ENCODE results near the gene AK5.

AK5 gene

GRCh38 chr1:77245830-77246229, 36.0 kb upstream of the AK5 start:
- Histone ChIP-seq H3K9me3 (ENCODE audit: control insufficient read depth, insufficient read depth, low read length) (no peaks in the 10 kb centered on the region), H3K4me1 (ENCODE audit: control insufficient read depth, low read length) (no peaks in the 10 kb centered on the region)

GRCh38 chr1:77250126-77250525, 31.7 kb upstream of the AK5 start:
- H3K4me1 ChIP-seq (ENCODE audit: control insufficient read depth, low read length), result no peaks in the 10 kb centered on the region
- H3K27me3 ChIP-seq (ENCODE audit: control insufficient read depth, low read length), result no peaks in the 10 kb centered on the region
- H3K27ac ChIP-seq (ENCODE audit: low read depth, low read length), result no peak overlapping the region
- H3K4me2 ChIP-seq (ENCODE audit: low read length), result no peak overlapping the region
- no peaks in the 10 kb centered on the region for H3F3A ChIP-seq (ENCODE audit: control insufficient read depth, insufficient read depth)
- H3K9me3 ChIP-seq (ENCODE audit: control insufficient read depth, insufficient read depth, low read length), result no peaks in the 10 kb centered on the region
- no peaks in the 10 kb centered on the region for H3K36me3 ChIP-seq (ENCODE audit: control insufficient read depth, low read length)
- H3K79me2 ChIP-seq (ENCODE audit: control insufficient read depth, low read length), result no peaks in the 10 kb centered on the region
- H4K20me1 ChIP-seq (ENCODE audit: control insufficient read depth, insufficient read depth, low read depth, low read length), result no peaks in the 10 kb centered on the region
- no peak for TF ChIP-seq EZH2phosphoT487 (IDR thresholded peaks at IDR 0.05; ENCODE audit: borderline replicate concordance, low read length)
- TF ChIP-seq, protein P1, sequence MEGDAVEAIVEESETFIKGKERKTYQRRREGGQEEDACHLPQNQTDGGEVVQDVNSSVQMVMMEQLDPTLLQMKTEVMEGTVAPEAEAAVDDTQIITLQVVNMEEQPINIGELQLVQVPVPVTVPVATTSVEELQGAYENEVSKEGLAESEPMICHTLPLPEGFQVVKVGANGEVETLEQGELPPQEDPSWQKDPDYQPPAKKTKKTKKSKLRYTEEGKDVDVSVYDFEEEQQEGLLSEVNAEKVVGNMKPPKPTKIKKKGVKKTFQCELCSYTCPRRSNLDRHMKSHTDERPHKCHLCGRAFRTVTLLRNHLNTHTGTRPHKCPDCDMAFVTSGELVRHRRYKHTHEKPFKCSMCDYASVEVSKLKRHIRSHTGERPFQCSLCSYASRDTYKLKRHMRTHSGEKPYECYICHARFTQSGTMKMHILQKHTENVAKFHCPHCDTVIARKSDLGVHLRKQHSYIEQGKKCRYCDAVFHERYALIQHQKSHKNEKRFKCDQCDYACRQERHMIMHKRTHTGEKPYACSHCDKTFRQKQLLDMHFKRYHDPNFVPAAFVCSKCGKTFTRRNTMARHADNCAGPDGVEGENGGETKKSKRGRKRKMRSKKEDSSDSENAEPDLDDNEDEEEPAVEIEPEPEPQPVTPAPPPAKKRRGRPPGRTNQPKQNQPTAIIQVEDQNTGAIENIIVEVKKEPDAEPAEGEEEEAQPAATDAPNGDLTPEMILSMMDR (IDR thresholded peaks at IDR 0.05; ENCODE audit: low read depth, low read length, poor library complexity, severe bottlenecking), result no peak
- H3K9me2 ChIP-seq (replicated peaks; ENCODE audit: control insufficient read depth, low read length), result no peaks in the 10 kb centered on the region
- no peak overlapping the region for H3K4me3 ChIP-seq (ENCODE audit: low read length)

More at GRCh38 chr1:77245830-77246229, 36.0 kb upstream of the AK5 start:
- H3K27ac ChIP-seq (ENCODE audit: low read depth, low read length), result no peak overlapping the region
- TF ChIP-seq, protein P1 (IDR thresholded peaks at IDR 0.05; ENCODE audit: low read depth, low read length, poor library complexity, severe bottlenecking), result no peak
- no peak for TF ChIP-seq EZH2phosphoT487 (IDR thresholded peaks at IDR 0.05; ENCODE audit: borderline replicate concordance, low read length)
- no peak overlapping the region for H3K4me2 ChIP-seq (ENCODE audit: low read length)
- no peaks in the 10 kb centered on the region for H3K36me3 ChIP-seq (ENCODE audit: control insufficient read depth, low read length)
- H3F3A ChIP-seq (ENCODE audit: control insufficient read depth, insufficient read depth), result no peaks in the 10 kb centered on the region
- H3K9me2 ChIP-seq (replicated peaks; ENCODE audit: control insufficient read depth, low read length), result no peaks in the 10 kb centered on the region
- no peaks in the 10 kb centered on the region for H3K79me2 ChIP-seq (ENCODE audit: control insufficient read depth, low read length)
- no peaks in the 10 kb centered on the region for H4K20me1 ChIP-seq (ENCODE audit: control insufficient read depth, insufficient read depth, low read depth, low read length)
- H3K4me3 ChIP-seq (ENCODE audit: low read length), result no peak overlapping the region
- no peaks in the 10 kb centered on the region for H3K27me3 ChIP-seq (ENCODE audit: control insufficient read depth, low read length)

GRCh38 chr1:77253211-77253610, 28.6 kb upstream of the AK5 start:
- Histone ChIP-seq H3K27me3 (ENCODE audit: control insufficient read depth, low read length) (no peaks in the 10 kb centered on the region), H3K27ac (ENCODE audit: low read depth, low read length) (no peak overlapping the region), H3K4me2 (ENCODE audit: low read length) (no peak overlapping the region), H3K9me3 (ENCODE audit: control insufficient read depth, insufficient read depth, low read length) (no peaks in the 10 kb centered on the region), H3K4me3 (ENCODE audit: low read length) (no peak overlapping the region), H3K79me2 (ENCODE audit: control insufficient read depth, low read length) (no peaks in the 10 kb centered on the region), H3K36me3 (ENCODE audit: control insufficient read depth, low read length) (no peaks in the 10 kb centered on the region), H4K20me1 (ENCODE audit: control insufficient read depth, insufficient read depth, low read depth, low read length) (no peaks in the 10 kb centered on the region), H3F3A (ENCODE audit: control insufficient read depth, insufficient read depth) (no peaks in the 10 kb centered on the region), H3K9me2 (replicated peaks; ENCODE audit: control insufficient read depth, low read length) (no peaks in the 10 kb centered on the region), H3K4me1 (ENCODE audit: control insufficient read depth, low read length) (no peaks in the 10 kb centered on the region)
- TF ChIP-seq EZH2phosphoT487 (IDR thresholded peaks at IDR 0.05; ENCODE audit: borderline replicate concordance, low read length), result no peak

DNA sequence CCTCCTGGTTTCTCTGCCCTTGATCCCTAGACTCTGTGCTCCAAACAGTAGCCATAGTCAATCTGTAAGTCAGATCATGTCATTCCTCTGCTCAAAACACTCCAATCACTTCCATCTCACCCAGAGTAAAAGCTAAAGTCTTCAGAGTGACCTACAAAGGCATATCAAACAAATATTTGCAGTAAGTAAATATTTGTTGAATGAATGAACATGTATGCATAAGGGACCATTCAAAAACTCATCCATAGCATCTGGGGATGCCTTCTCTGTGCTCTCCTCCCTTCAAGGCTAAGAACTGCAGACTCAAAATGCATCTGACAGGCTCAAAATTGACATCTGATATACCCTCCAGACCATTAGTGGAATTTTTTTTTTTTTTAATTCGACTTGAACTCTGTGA, 18.1 kb upstream of the AK5 start:
- Histone ChIP-seq H3K4me1 (ENCODE audit: control insufficient read depth, low read length) (no peaks in the 10 kb centered on the region), H3F3A (ENCODE audit: control insufficient read depth, insufficient read depth) (no peaks in the 10 kb centered on the region), H3K4me2 (ENCODE audit: low read length) (no peak overlapping the region), H3K36me3 (ENCODE audit: control insufficient read depth, low read length) (no peaks in the 10 kb centered on the region), H4K20me1 (ENCODE audit: control insufficient read depth, insufficient read depth, low read depth, low read length) (no peaks in the 10 kb centered on the region), H3K9me3 (ENCODE audit: control insufficient read depth, insufficient read depth, low read length) (no peaks in the 10 kb centered on the region), H3K79me2 (ENCODE audit: control insufficient read depth, low read length) (no peaks in the 10 kb centered on the region), H3K27me3 (ENCODE audit: control insufficient read depth, low read length) (peaks cover 12% of the 10 kb centered on the region; the same call in 1 of the 2 replicates), H3K4me3 (ENCODE audit: low read length) (no peak overlapping the region), H3K9me2 (replicated peaks; ENCODE audit: control insufficient read depth, low read length) (no peaks in the 10 kb centered on the region), H3K27ac (ENCODE audit: low read depth, low read length) (no peak overlapping the region)
- TF ChIP-seq, protein P1 (IDR thresholded peaks at IDR 0.05; ENCODE audit: low read depth, low read length, poor library complexity, severe bottlenecking), result no peak
- no peak for TF ChIP-seq EZH2phosphoT487 (IDR thresholded peaks at IDR 0.05; ENCODE audit: borderline replicate concordance, low read length)
